Left ventricle myocardium inferior (tissue), 1 donor: ENCODE data around the gene DNAL1. TPM values are rescaled to one million over a fixed set of nuclear protein-coding genes. Genes with fewer than 3 reads are reported as not detected.
A peak's percentile ranks its signal among the peaks of the same experiment; 100 is the strongest.

Experiments
- DNase-seq: peaks from one replicate; pipeline ENCODE4 v3.0.0-alpha.2; 2020
- H3K27ac ChIP-seq: fragments of 200-600 bp; replicated peaks from 2 replicates; pipeline ENCODE4 v1.8.0; 2021
- H3K27me3 ChIP-seq: fragments of 200-600 bp; 2 replicates; pipeline ENCODE4 v1.8.0; 2021; ENCODE audit warnings: low read depth
- H3K36me3 ChIP-seq: fragments of 200-600 bp; 2 replicates; pipeline ENCODE4 v1.8.0; 2021
- H3K4me1 ChIP-seq: fragments of 200-600 bp; 2 replicates; pipeline ENCODE4 v1.8.0; 2021
- H3K4me3 ChIP-seq: fragments of 200-600 bp; 2 replicates; pipeline ENCODE4 v1.8.0; 2021; ENCODE audit warnings: mild to moderate bottlenecking, moderate library complexity
- H3K9me3 ChIP-seq: fragments of 200-600 bp; replicated peaks from 2 replicates; pipeline ENCODE4 v1.8.0; 2021
- CTCF ChIP-seq: fragments of 200-600 bp; IDR thresholded peaks from 2 replicates; pipeline ENCODE4 v1.8.0; 2021; ENCODE audit warnings: antibody characterized with exemption, mild to moderate bottlenecking, borderline replicate concordance
- intact Hi-C: fragments of 100-400 bp; cut with micrococcal nuclease; formaldehyde crosslinking; loops from one replicate; pipeline ENCODE4 v1.11.0; 2022
- long read RNA-seq: library from polyadenylated mRNA; unstranded; transcript quantifications from one replicate; pipeline ENCODE4 v2.0.0, GENCODE V29; 2021
- total RNA-seq: library from RNA; stranded (reverse); fragmentation: NEBNext Ultra II Directional; extraction: Animal tissue kit (Norgen Biotek cat#: 25700); gene quantifications from one replicate; pipeline ENCODE4 v1.2.1, GENCODE V29; 2021
- donor health status: DM: no; HTN: yes; CAD: no; lungs with severe emphysema.

DNAL1 gene
- total RNA-seq, result 15.2 TPM
- long read RNA-seq, full-length matches to known transcripts, result 2 of 5 reads
- long read RNA-seq, partial matches to known transcripts, result 0 of 5 reads
- long read RNA-seq, other reads (novel, unspliced or antisense), result 3 of 5 reads

- no peaks in the 10 kb centered on the region for H3K9me3 ChIP-seq
- peak; percentile 95 for DNase-seq
- intact Hi-C loops, result no loop called here
- H3K4me1 ChIP-seq, result peaks cover 19% of the 10 kb centered on the region
- no peaks in the 10 kb centered on the region for H3K27me3 ChIP-seq
- peak within 1 kb of the TSS; percentile 94 for H3K27ac ChIP-seq
- peak; percentile 17 for TF ChIP-seq CTCF
- H3K4me3 ChIP-seq, result peak within 1 kb of the TSS; percentile 84
- H3K36me3 ChIP-seq, result no peaks in the 10 kb centered on the region
These were observed at the start of gene DNAL1 for GRCh38 chr14:73644531-73645247. TSS of gene DNAL1 (plus strand) at chr14:73644986. CDS start at chr14:73645040, 54 bp downstream.

- Histone ChIP-seq H3K27ac (no peak overlapping the region), H3K36me3 (no peaks in the 10 kb centered on the region), H3K27me3 (no peaks in the 10 kb centered on the region), H3K4me3 (no peak overlapping the region), H3K9me3 (no peaks in the 10 kb centered on the region), H3K4me1 (no peaks in the 10 kb centered on the region)
- intact Hi-C loops, result no loop called here
- TF ChIP-seq CTCF, result no peak
- no peak for DNase-seq
These were observed 45.3 kb upstream of the DNAL1 start for GRCh38 chr14:73599499-73599898.

DNA sequence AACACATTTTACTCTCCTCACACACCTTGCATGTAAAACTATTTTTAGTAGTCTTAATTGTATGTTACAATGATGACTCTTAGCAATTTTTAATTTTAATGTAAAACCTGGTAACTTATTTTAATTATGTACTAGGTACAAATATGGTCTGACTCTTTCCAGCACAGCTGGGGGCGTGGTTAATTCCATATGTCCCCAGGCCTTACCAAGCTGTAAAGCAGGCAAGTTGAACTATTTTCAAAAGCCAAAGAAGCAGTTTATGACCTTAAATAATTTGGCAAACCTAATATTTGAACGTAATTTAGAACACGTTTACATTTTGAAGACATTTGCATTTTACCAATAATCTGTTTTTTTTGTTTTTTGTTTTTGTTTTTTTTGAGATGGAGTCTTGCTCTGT, 41.8 kb upstream of the DNAL1 start:
- DNase-seq, result no peak
- H3K36me3 ChIP-seq, result no peaks in the 10 kb centered on the region
- no peak overlapping the region for H3K27ac ChIP-seq
- intact Hi-C loops, result no loop called here
- no peaks in the 10 kb centered on the region for H3K9me3 ChIP-seq
- TF ChIP-seq CTCF, result no peak
- H3K4me1 ChIP-seq, result no peaks in the 10 kb centered on the region
- H3K4me3 ChIP-seq, result no peak overlapping the region
- H3K27me3 ChIP-seq, result no peaks in the 10 kb centered on the region

DNA sequence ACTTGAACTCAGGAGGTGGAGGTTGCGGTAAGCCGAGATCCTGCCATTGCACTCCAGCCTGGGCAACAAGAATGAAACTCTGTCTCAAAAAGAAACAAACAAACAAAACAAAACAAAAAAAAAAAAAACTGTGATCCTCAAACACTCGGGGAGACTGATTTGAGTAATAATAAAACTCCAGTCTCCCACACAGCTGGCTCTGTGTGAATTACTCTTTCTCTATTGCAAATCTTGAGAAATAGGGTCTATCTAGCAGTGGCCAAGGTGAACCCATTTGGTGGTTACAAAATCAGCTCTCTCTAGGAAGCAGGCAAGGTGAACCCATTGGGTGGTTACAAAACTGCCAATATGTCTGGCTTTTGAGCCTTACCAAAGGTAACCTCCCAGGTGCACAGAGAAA, 38.5 kb upstream of the DNAL1 start:
- Histone ChIP-seq H3K9me3 (peaks cover 5% of the 10 kb centered on the region), H3K27me3 (no peaks in the 10 kb centered on the region), H3K27ac (no peak overlapping the region), H3K4me1 (no peaks in the 10 kb centered on the region), H3K4me3 (no peak overlapping the region), H3K36me3 (no peaks in the 10 kb centered on the region)
- no peak for DNase-seq
- no peak for TF ChIP-seq CTCF
- intact Hi-C loops, result no loop called here

GRCh38 chr14:73607241-73607640, 37.5 kb upstream of the DNAL1 start:
- peaks cover 5% of the 10 kb centered on the region for H3K9me3 ChIP-seq
- intact Hi-C loops, result no loop called here
- no peak for TF ChIP-seq CTCF
- no peak for DNase-seq
- no peaks in the 10 kb centered on the region for H3K36me3 ChIP-seq
- H3K27me3 ChIP-seq, result no peaks in the 10 kb centered on the region
- H3K4me3 ChIP-seq, result no peak overlapping the region
- H3K4me1 ChIP-seq, result peaks cover 4% of the 10 kb centered on the region
- H3K27ac ChIP-seq, result no peak overlapping the region
